NOMO-1 treated with DMSO at 0.1 percent for 48 hours (cell line): Measurements from ENCODE around the gene CAMKK2.
"Not testable (repeated sequence)": the region's sequence is repeated elsewhere in the genome, so short reads cannot be mapped to it uniquely, and the experiment has no call there.

Source experiments
- DNase-seq: peaks from one replicate; lab custom pipeline; 2025; ENCODE audit not compliant: unreplicated experiment; lab: John Stamatoyannopoulos, UW

Gene CAMKK2

GRCh38 chr12:121296618-121297434, at the start of gene CAMKK2:
Gene CAMKK2, minus strand, starts transcription at chr12:121296709. Its CDS starts 22,183 bp downstream, at chr12:121274526.
- peak; percentile 78 for DNase-seq

- no peak for DNase-seq
Measured at GRCh38 chr12:121345151-121345815, 48.8 kb upstream of the CAMKK2 start.

- DNase-seq = no peak
Measured at GRCh38 chr12:121344506-121344905, 48.0 kb upstream of the CAMKK2 start.

GRCh38 chr12:121337416-121337815, 40.9 kb upstream of the CAMKK2 start:
- no peak for DNase-seq

- peak; percentile 72 for DNase-seq
Measured at GRCh38 chr12:121334513-121335343, 38.2 kb upstream of the CAMKK2 start.

GRCh38 chr12:121333747-121334146, 37.2 kb upstream of the CAMKK2 start:
- DNase-seq = no peak

GRCh38 chr12:121331248-121331647, 34.7 kb upstream of the CAMKK2 start:
- DNase-seq = no peak

- no peak for DNase-seq
Measured at GRCh38 chr12:121330692-121331091, 34.2 kb upstream of the CAMKK2 start.

GRCh38 chr12:121330195-121330594, 33.7 kb upstream of the CAMKK2 start:
- no peak for DNase-seq

GRCh38 chr12:121328620-121329019, 32.1 kb upstream of the CAMKK2 start:
- DNase-seq = no peak

- no peak for DNase-seq
Measured at GRCh38 chr12:121326996-121327674, 30.6 kb upstream of the CAMKK2 start.

GRCh38 chr12:121325922-121326396, 29.4 kb upstream of the CAMKK2 start:
- DNase-seq = no peak

GRCh38 chr12:121323908-121324307, 27.4 kb upstream of the CAMKK2 start:
- DNase-seq = no peak

- DNase-seq = no peak
Measured at GRCh38 chr12:121318121-121318520, 21.6 kb upstream of the CAMKK2 start.

GRCh38 chr12:121314431-121314830, 17.9 kb upstream of the CAMKK2 start:
- peak; percentile 80 for DNase-seq

- not testable (repeated sequence) for DNase-seq
Measured at GRCh38 chr12:121310231-121310630, 13.7 kb upstream of the CAMKK2 start.

GRCh38 chr12:121307397-121307796, 10.9 kb upstream of the CAMKK2 start:
- DNase-seq = not testable (repeated sequence)

- no peak for DNase-seq
Measured at GRCh38 chr12:121304306-121304705, 7.8 kb upstream of the CAMKK2 start.

GRCh38 chr12:121301876-121302275, 5.4 kb upstream of the CAMKK2 start:
- no peak for DNase-seq

- no peak for DNase-seq
Measured at GRCh38 chr12:121300083-121300819, 3.7 kb upstream of the CAMKK2 start.
